ENCODE data around the gene AEBP1. TPM values are rescaled to one million over a fixed set of nuclear protein-coding genes. Genes with fewer than 3 reads are reported as not detected.

Gene AEBP1
- total RNA-seq, 1 donor from 2014 or later = 22.2 TPM

- Mint-ChIP-seq H3K27me3 (ENCODE audit: unreplicated experiment) (peaks cover 11% of the 10 kb centered on the region), H3K4me1 (ENCODE audit: unreplicated experiment) (no peaks in the 10 kb centered on the region), H3K36me3 (ENCODE audit: low read depth, unreplicated experiment) (no peaks in the 10 kb centered on the region), H3K4me3 (ENCODE audit: unreplicated experiment) (no peak overlapping the region), H3K9me3 (ENCODE audit: unreplicated experiment) (no peaks in the 10 kb centered on the region), H3K27ac (ENCODE audit: unreplicated experiment) (no peak overlapping the region)
- no peak for TF ChIP-seq CTCF (IDR thresholded peaks at IDR 0.05; ENCODE audit: unreplicated experiment)
- no peak for DNase-seq (ENCODE audit: low spot score)
Observed at GRCh38 chr7:44159824-44160630, 55.9 kb downstream of the AEBP1 start.

- Mint-ChIP-seq H3K27me3 (ENCODE audit: unreplicated experiment) (peaks cover 9% of the 10 kb centered on the region), H3K36me3 (ENCODE audit: low read depth, unreplicated experiment) (no peaks in the 10 kb centered on the region), H3K27ac (ENCODE audit: unreplicated experiment) (no peak overlapping the region), H3K9me3 (ENCODE audit: unreplicated experiment) (no peaks in the 10 kb centered on the region), H3K4me3 (ENCODE audit: unreplicated experiment) (no peak overlapping the region), H3K4me1 (ENCODE audit: unreplicated experiment) (no peaks in the 10 kb centered on the region)
- no peak for DNase-seq (ENCODE audit: low spot score)
- no peak for TF ChIP-seq CTCF (IDR thresholded peaks at IDR 0.05; ENCODE audit: unreplicated experiment)
Observed at GRCh38 chr7:44161371-44161770, 57.2 kb downstream of the AEBP1 start.

GRCh38 chr7:44162179-44162578 is 58.0 kb downstream of the AEBP1 start:
- Mint-ChIP-seq H3K9me3 (ENCODE audit: unreplicated experiment) (no peaks in the 10 kb centered on the region), H3K27ac (ENCODE audit: unreplicated experiment) (no peak overlapping the region), H3K4me1 (ENCODE audit: unreplicated experiment) (no peaks in the 10 kb centered on the region), H3K36me3 (ENCODE audit: low read depth, unreplicated experiment) (no peaks in the 10 kb centered on the region), H3K27me3 (ENCODE audit: unreplicated experiment) (peaks cover 9% of the 10 kb centered on the region), H3K4me3 (ENCODE audit: unreplicated experiment) (no peak overlapping the region)
- no peak for DNase-seq (ENCODE audit: low spot score)
- no peak for TF ChIP-seq CTCF (IDR thresholded peaks at IDR 0.05; ENCODE audit: unreplicated experiment)

GRCh38 chr7:44162785-44163395 is 58.7 kb downstream of the AEBP1 start:
- Mint-ChIP-seq H3K27me3 (ENCODE audit: unreplicated experiment) (peaks cover 7% of the 10 kb centered on the region), H3K27ac (ENCODE audit: unreplicated experiment) (peak overlapping the region; percentile 64), H3K9me3 (ENCODE audit: unreplicated experiment) (no peaks in the 10 kb centered on the region), H3K4me1 (ENCODE audit: unreplicated experiment) (no peaks in the 10 kb centered on the region), H3K36me3 (ENCODE audit: low read depth, unreplicated experiment) (no peaks in the 10 kb centered on the region), H3K4me3 (ENCODE audit: unreplicated experiment) (no peak overlapping the region)
- DNase-seq (ENCODE audit: low spot score) = no peak
- no peak for TF ChIP-seq CTCF (IDR thresholded peaks at IDR 0.05; ENCODE audit: unreplicated experiment)

- Mint-ChIP-seq H3K4me3 (ENCODE audit: unreplicated experiment) (no peak overlapping the region), H3K9me3 (ENCODE audit: unreplicated experiment) (no peaks in the 10 kb centered on the region), H3K36me3 (ENCODE audit: low read depth, unreplicated experiment) (no peaks in the 10 kb centered on the region), H3K4me1 (ENCODE audit: unreplicated experiment) (no peaks in the 10 kb centered on the region), H3K27me3 (ENCODE audit: unreplicated experiment) (peaks cover 7% of the 10 kb centered on the region), H3K27ac (ENCODE audit: unreplicated experiment) (no peak overlapping the region)
- no peak for DNase-seq (ENCODE audit: low spot score)
- no peak for TF ChIP-seq CTCF (IDR thresholded peaks at IDR 0.05; ENCODE audit: unreplicated experiment)
Observed at GRCh38 chr7:44163591-44163990, 59.4 kb downstream of the AEBP1 start.
